CD4-positive, alpha-beta memory T cell (primary cell): ENCODE data around the gene WRNIP1. TPM values are rescaled to one million over a fixed set of nuclear protein-coding genes. Genes with fewer than 3 reads are reported as not detected.
A peak's percentile ranks its signal among the peaks of the same experiment; 100 is the strongest.

Experiments used
- CTCF ChIA-PET: fragments of 350-600 bp; sonication (Branson Sonifier 250); formaldehyde crosslinking; loops from one replicate; lab custom pipeline; 2021; ENCODE audit warnings: inconsistent platforms; ENCODE audit not compliant: partially characterized antibody; lab: Charles Lee
- POLR2A ChIA-PET: fragments of 350-600 bp; sonication (Branson Sonifier 250); formaldehyde crosslinking; loops from one replicate; lab custom pipeline; 2021; ENCODE audit not compliant: partially characterized antibody; lab: Charles Lee
- DNase-seq, 5 donors: peaks; one replicate each; pipeline versions ENCODE4 v3.0.0 to v3.0.0-alpha.2; 2020 to 2022; ENCODE audit warnings: mixed read lengths in 1 of 5
- H3K27ac ChIP-seq: one replicate; pipeline ENCODE4 v1.7.0; 2013; ENCODE audit warnings: low read depth, low read length
- H3K27me3 ChIP-seq: 2 replicates; pipeline ENCODE4 v1.7.0; 2013; ENCODE audit warnings: mild to moderate bottlenecking, low read length, moderate library complexity; ENCODE audit not compliant: insufficient read depth
- H3K36me3 ChIP-seq: 2 replicates; pipeline ENCODE4 v1.7.0; 2013; ENCODE audit warnings: mild to moderate bottlenecking, low read length, moderate library complexity; ENCODE audit not compliant: insufficient read depth
- H3K4me1 ChIP-seq: 2 replicates; pipeline ENCODE4 v1.7.0; 2013; ENCODE audit warnings: mild to moderate bottlenecking, low read length, moderate library complexity; ENCODE audit not compliant: insufficient read depth
- H3K4me3 ChIP-seq, 2 donors: one replicate each; pipeline ENCODE4 v1.7.0; 2013; ENCODE audit warnings: low read length in 2 of 2, mild to moderate bottlenecking in 1 of 2
- H3K9me3 ChIP-seq, 2 donors: one replicate each; pipeline ENCODE4 v1.7.0; 2013; ENCODE audit warnings: low read length in 2 of 2, control low read depth in 1 of 2; ENCODE audit not compliant: control insufficient read depth in 1 of 2
- H3K27ac Mint-ChIP-seq, 7 donors: one replicate each; pipeline ENCODE4 v1.8.0; 2020 to 2021; ENCODE audit warnings: mixed read lengths in 7 of 7, mild to moderate bottlenecking in 6 of 7, inconsistent platforms in 3 of 7, moderate library complexity in 3 of 7
- H3K27me3 Mint-ChIP-seq, 2 donors: one replicate each; pipeline ENCODE4 v1.8.0; 2020 to 2021; ENCODE audit warnings: mixed read lengths in 2 of 2
- H3K36me3 Mint-ChIP-seq, 2 donors: one replicate each; pipeline ENCODE4 v1.8.0; 2020 to 2021; ENCODE audit warnings: mixed read lengths in 2 of 2, inconsistent platforms in 1 of 2, mild to moderate bottlenecking in 1 of 2
- H3K4me1 Mint-ChIP-seq, 4 donors: one replicate each; pipeline ENCODE4 v1.8.0; 2020 to 2021; ENCODE audit warnings: mixed read lengths in 4 of 4, mild to moderate bottlenecking in 1 of 4
- H3K4me3 Mint-ChIP-seq, 8 donors: one replicate each; pipeline ENCODE4 v1.8.0; 2020 to 2021; ENCODE audit warnings: mixed read lengths in 8 of 8, mild to moderate bottlenecking in 7 of 8, moderate library complexity in 6 of 8, inconsistent platforms in 3 of 8
- H3K9me3 Mint-ChIP-seq, 8 donors: one replicate each; pipeline ENCODE4 v1.8.0; 2020 to 2021; ENCODE audit warnings: mixed read lengths in 8 of 8, mild to moderate bottlenecking in 5 of 8, inconsistent platforms in 3 of 8, moderate library complexity in 1 of 8
- intact Hi-C: fragments of 100-400 bp; cut with micrococcal nuclease; formaldehyde crosslinking; loops from one replicate; pipeline ENCODE4 v1.15.1; 2023
- polyA plus RNA-seq, 2 donors: library from polyadenylated mRNA; unstranded; fragments of 300-500 nt; fragmentation: Illumina TruSeq; gene quantifications; one replicate each; pipeline ENCODE4 v1.2.3, GENCODE V29; 2021
- total RNA-seq, 2 experiments: library from RNA; stranded (reverse); gene quantifications; one replicate each; pipeline ENCODE4 v1.2.3, GENCODE V29; 2021

WRNIP1 gene
- total and polyA plus RNA-seq, 4 experiments from 2014 or later = 27.3 to 54.1 (median 41.9) TPM

- H3K4me3 Mint-ChIP-seq = no peak overlapping the region
- CTCF ChIA-PET = interaction anchor here (1.2 kb wide), 1 partner anchor 64 kb away, joined by 3 read pairs; no protein-coding TSS in a partner anchor
- Histone ChIP-seq H3K4me3 (no peak overlapping the region), H3K4me1 (no peaks in the 10 kb centered on the region), H3K27me3 (no peaks in the 10 kb centered on the region), H3K36me3 (peaks cover 27% of the 10 kb centered on the region), H3K27ac (no peak overlapping the region), H3K9me3 (no peaks in the 10 kb centered on the region)
- no peaks in the 10 kb centered on the region for H3K27me3 Mint-ChIP-seq
- H3K36me3 Mint-ChIP-seq = peaks cover 46 to 82% of the 10 kb centered on the region in 2 donors
- H3K9me3 Mint-ChIP-seq = peaks cover 0 to 2% (median 0%) of the 10 kb centered on the region in 8 donors
- intact Hi-C loops = no loop called here
- H3K4me1 Mint-ChIP-seq = peaks cover 8 to 23% (median 22%) of the 10 kb centered on the region in 4 donors
- no peak for DNase-seq
- POLR2A ChIA-PET = interaction anchor here (1.6 kb wide), 1 partner anchor 14 kb away, joined by 4 read pairs; no protein-coding TSS in a partner anchor
- H3K27ac Mint-ChIP-seq = peak overlapping the region in 2 of 7 donors; percentile 42 to 57
Observed at GRCh38 chr6:2782356-2782708, 17.1 kb downstream of the WRNIP1 start.

DNA sequence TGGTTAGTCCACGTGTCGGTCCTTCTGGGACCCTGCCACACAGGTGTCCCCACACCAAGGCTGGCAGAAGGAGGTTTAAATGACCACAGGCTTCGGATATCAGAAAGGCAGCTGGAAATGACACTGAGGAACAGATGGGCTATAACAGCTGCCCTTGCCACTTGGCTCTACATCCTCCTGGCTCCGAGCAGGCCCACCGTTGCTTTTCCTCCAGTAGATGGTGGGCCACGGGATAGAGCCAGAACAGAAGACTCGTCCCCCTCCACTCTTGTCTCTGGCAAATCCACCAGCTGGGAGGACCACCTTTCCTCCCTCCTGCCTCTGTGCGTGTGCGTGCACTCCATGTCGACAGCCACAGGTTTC lies 17.6 kb downstream of the WRNIP1 start:
- H3K27ac ChIP-seq = no peak overlapping the region
- peaks cover 8 to 21% (median 19%) of the 10 kb centered on the region in 4 donors for H3K4me1 Mint-ChIP-seq
- H3K36me3 Mint-ChIP-seq = peaks cover 51 to 82% of the 10 kb centered on the region in 2 donors
- DNase-seq = no peak
- H3K9me3 Mint-ChIP-seq = peaks cover 0 to 2% (median 0%) of the 10 kb centered on the region in 8 donors
- H3K4me3 Mint-ChIP-seq = no peak overlapping the region
- peak overlapping the region in 3 of 7 donors; percentile 57 to 64 (median 60) for H3K27ac Mint-ChIP-seq
- H3K36me3 ChIP-seq = peaks cover 27% of the 10 kb centered on the region
- ChIA-PET POLR2A (interaction anchor here (1.4 kb wide), 1 partner anchor 13 kb away, joined by 4 read pairs; no protein-coding TSS in a partner anchor), CTCF (interaction anchor here (1.2 kb wide), 1 partner anchor 63 kb away, joined by 3 read pairs; no protein-coding TSS in a partner anchor)
- H3K9me3 ChIP-seq = no peaks in the 10 kb centered on the region
- H3K4me3 ChIP-seq = no peak overlapping the region
- intact Hi-C loops = no loop called here
- H3K27me3 Mint-ChIP-seq = no peaks in the 10 kb centered on the region
- H3K4me1 ChIP-seq = no peaks in the 10 kb centered on the region
- no peaks in the 10 kb centered on the region for H3K27me3 ChIP-seq

GRCh38 chr6:2783188-2783963 lies 18.2 kb downstream of the WRNIP1 start:
- Histone ChIP-seq H3K4me1 (no peaks in the 10 kb centered on the region), H3K36me3 (peaks cover 26% of the 10 kb centered on the region), H3K27me3 (no peaks in the 10 kb centered on the region), H3K27ac (no peak overlapping the region), H3K9me3 (no peaks in the 10 kb centered on the region), H3K4me3 (no peak overlapping the region)
- peaks cover 54 to 79% of the 10 kb centered on the region in 2 donors for H3K36me3 Mint-ChIP-seq
- DNase-seq = no peak
- peaks cover 0 to 2% (median 0%) of the 10 kb centered on the region in 8 donors for H3K9me3 Mint-ChIP-seq
- intact Hi-C loops = no loop called here
- ChIA-PET POLR2A (interaction anchor here (0.5 to 1.5 kb wide), 3 partner anchors 13 to 161 kb away, joined by 3 to 5 read pairs (median 4); partner anchors contain the start of gene WRNIP1), CTCF (interaction anchor here (0.9 to 1.2 kb wide), 3 partner anchors 11 to 158 kb away, joined by 3 to 4 read pairs (median 3); no protein-coding TSS in a partner anchor)
- H3K27me3 Mint-ChIP-seq = no peaks in the 10 kb centered on the region
- no peak overlapping the region for H3K4me3 Mint-ChIP-seq
- peaks cover 8 to 21% (median 15%) of the 10 kb centered on the region in 4 donors for H3K4me1 Mint-ChIP-seq
- H3K27ac Mint-ChIP-seq = peak overlapping the region in 3 of 7 donors; percentile 10 to 60 (median 10)

DNA sequence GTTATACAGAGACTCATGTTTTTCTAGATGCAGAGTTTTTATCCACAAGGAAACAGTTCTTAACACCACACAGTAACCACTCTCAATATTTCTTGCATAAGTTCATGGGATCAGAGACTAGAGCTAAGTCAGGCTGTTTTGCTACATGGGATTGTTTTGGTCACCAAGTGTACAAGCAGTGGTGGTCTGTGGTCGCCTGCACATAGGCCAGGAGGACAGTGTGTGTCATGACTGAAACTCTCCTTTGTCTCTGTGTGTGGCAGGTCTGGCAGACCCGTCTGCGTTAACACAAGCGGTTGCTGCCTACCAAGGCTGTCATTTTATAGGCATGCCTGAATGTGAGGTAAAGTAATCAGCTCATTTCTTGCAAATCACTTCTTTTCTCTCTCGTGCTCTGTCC lies 18.9 kb downstream of the WRNIP1 start:
- Mint-ChIP-seq H3K4me3 (peak overlapping the region in 1 of 8 donors; percentile 17), H3K36me3 (peaks cover 53 to 74% of the 10 kb centered on the region in 2 donors), H3K4me1 (peaks cover 8 to 21% (median 13%) of the 10 kb centered on the region in 4 donors), H3K9me3 (peaks cover 0 to 2% (median 0%) of the 10 kb centered on the region in 8 donors), H3K27me3 (no peaks in the 10 kb centered on the region), H3K27ac (peak overlapping the region in 2 of 7 donors; percentile 10)
- Histone ChIP-seq H3K4me3 (no peak overlapping the region), H3K4me1 (no peaks in the 10 kb centered on the region), H3K27ac (no peak overlapping the region), H3K27me3 (no peaks in the 10 kb centered on the region), H3K9me3 (no peaks in the 10 kb centered on the region), H3K36me3 (peaks cover 21% of the 10 kb centered on the region)
- CTCF ChIA-PET = interaction anchor here (0.7 to 1.1 kb wide), 3 partner anchors 10 to 157 kb away, joined by 3 to 4 read pairs (median 3); no protein-coding TSS in a partner anchor
- POLR2A ChIA-PET = interaction anchor here (1.4 to 1.5 kb wide), 2 partner anchors 14 to 18 kb away, joined by 4 to 5 read pairs; partner anchors contain the start of gene WRNIP1
- intact Hi-C loops = no loop called here
- DNase-seq = no peak

- no peak overlapping the region for H3K4me3 ChIP-seq
- H3K27ac ChIP-seq = no peak overlapping the region
- POLR2A ChIA-PET = interaction anchor here (0.7 kb wide), 1 partner anchor 57 kb away, joined by 4 read pairs; the partner anchor contains the start of gene SERPINB1
- H3K27ac Mint-ChIP-seq = peak overlapping the region in 1 of 7 donors; percentile 4
- peaks cover 0 to 2% (median 0%) of the 10 kb centered on the region in 8 donors for H3K9me3 Mint-ChIP-seq
- H3K27me3 ChIP-seq = no peaks in the 10 kb centered on the region
- H3K9me3 ChIP-seq = no peaks in the 10 kb centered on the region
- CTCF ChIA-PET = interaction anchor here (0.7 kb wide), 1 partner anchor 12 kb away, joined by 3 read pairs; no protein-coding TSS in a partner anchor
- peaks cover 44 to 65% of the 10 kb centered on the region in 2 donors for H3K36me3 Mint-ChIP-seq
- intact Hi-C loops = no loop called here
- peaks cover 21% of the 10 kb centered on the region for H3K36me3 ChIP-seq
- no peak for DNase-seq
- no peaks in the 10 kb centered on the region for H3K27me3 Mint-ChIP-seq
- no peaks in the 10 kb centered on the region for H3K4me1 ChIP-seq
- H3K4me3 Mint-ChIP-seq = no peak overlapping the region
- H3K4me1 Mint-ChIP-seq = peaks cover 8 to 21% (median 13%) of the 10 kb centered on the region in 4 donors
Observed at GRCh38 chr6:2784930-2785329, 19.7 kb downstream of the WRNIP1 start.

GRCh38 chr6:2786269-2786668 lies 21.1 kb downstream of the WRNIP1 start:
- intact Hi-C loops = no loop called here
- Mint-ChIP-seq H3K27me3 (no peaks in the 10 kb centered on the region), H3K36me3 (peaks cover 31 to 53% of the 10 kb centered on the region in 2 donors), H3K27ac (peak overlapping the region in 1 of 7 donors; percentile 32), H3K4me1 (peaks cover 8 to 28% (median 12%) of the 10 kb centered on the region in 4 donors), H3K9me3 (peaks cover 0 to 2% (median 0%) of the 10 kb centered on the region in 8 donors), H3K4me3 (no peak overlapping the region)
- H3K4me1 ChIP-seq = peaks cover 5% of the 10 kb centered on the region
- H3K4me3 ChIP-seq = no peak overlapping the region
- H3K27me3 ChIP-seq = no peaks in the 10 kb centered on the region
- no peak overlapping the region for H3K27ac ChIP-seq
- H3K9me3 ChIP-seq = no peaks in the 10 kb centered on the region
- ChIA-PET POLR2A (no interaction called here), CTCF (no interaction called here)
- peaks cover 15% of the 10 kb centered on the region for H3K36me3 ChIP-seq
- DNase-seq = no peak
